ENCODE results near the gene GJB5.

DNA sequence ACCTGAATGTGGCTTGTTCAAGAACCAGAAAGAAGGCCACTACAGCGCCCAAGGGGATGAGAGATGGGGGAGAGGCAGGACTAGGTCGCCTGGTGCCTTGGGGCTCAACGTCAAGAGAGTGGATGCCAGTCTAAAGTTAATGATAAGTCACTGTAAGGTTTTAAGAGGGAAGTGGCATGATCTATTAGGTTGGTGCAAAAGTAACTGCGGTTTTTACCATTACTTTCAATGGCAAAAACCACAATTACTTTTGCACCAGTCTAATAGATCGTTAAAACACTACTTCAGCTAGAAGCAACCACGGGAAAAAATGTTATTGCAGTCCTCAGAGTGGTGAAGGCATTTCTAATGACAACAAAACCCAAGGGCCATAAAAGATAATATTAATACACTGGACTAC, 23.5 kb downstream of the GJB5 start:
- TF ChIP-seq, protein P1, sequence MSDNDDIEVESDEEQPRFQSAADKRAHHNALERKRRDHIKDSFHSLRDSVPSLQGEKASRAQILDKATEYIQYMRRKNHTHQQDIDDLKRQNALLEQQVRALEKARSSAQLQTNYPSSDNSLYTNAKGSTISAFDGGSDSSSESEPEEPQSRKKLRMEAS (IDR thresholded peaks at IDR 0.05) = no peak
- no peak for TF ChIP-seq FOXM1 (IDR thresholded peaks at IDR 0.05; ENCODE audit: borderline replicate concordance, low read depth)
- TF ChIP-seq, protein P2, sequence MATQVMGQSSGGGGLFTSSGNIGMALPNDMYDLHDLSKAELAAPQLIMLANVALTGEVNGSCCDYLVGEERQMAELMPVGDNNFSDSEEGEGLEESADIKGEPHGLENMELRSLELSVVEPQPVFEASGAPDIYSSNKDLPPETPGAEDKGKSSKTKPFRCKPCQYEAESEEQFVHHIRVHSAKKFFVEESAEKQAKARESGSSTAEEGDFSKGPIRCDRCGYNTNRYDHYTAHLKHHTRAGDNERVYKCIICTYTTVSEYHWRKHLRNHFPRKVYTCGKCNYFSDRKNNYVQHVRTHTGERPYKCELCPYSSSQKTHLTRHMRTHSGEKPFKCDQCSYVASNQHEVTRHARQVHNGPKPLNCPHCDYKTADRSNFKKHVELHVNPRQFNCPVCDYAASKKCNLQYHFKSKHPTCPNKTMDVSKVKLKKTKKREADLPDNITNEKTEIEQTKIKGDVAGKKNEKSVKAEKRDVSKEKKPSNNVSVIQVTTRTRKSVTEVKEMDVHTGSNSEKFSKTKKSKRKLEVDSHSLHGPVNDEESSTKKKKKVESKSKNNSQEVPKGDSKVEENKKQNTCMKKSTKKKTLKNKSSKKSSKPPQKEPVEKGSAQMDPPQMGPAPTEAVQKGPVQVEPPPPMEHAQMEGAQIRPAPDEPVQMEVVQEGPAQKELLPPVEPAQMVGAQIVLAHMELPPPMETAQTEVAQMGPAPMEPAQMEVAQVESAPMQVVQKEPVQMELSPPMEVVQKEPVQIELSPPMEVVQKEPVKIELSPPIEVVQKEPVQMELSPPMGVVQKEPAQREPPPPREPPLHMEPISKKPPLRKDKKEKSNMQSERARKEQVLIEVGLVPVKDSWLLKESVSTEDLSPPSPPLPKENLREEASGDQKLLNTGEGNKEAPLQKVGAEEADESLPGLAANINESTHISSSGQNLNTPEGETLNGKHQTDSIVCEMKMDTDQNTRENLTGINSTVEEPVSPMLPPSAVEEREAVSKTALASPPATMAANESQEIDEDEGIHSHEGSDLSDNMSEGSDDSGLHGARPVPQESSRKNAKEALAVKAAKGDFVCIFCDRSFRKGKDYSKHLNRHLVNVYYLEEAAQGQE (IDR thresholded peaks at IDR 0.05; ENCODE audit: low read depth) = no peak
- TF ChIP-seq TAF1 (IDR thresholded peaks at IDR 0.05; ENCODE audit: low read depth) = no peak

All from Ishikawa (cell line).